ENCODE measurements around the gene GGPS1. TPM values are rescaled to one million over a fixed set of nuclear protein-coding genes. Genes with fewer than 3 reads are reported as not detected.

Gene GGPS1
- polyA plus RNA-seq, 1 donor (not counting 4 experiments of a cell fraction or from before 2014, with no cell fraction given) = 40.8 TPM

DNA sequence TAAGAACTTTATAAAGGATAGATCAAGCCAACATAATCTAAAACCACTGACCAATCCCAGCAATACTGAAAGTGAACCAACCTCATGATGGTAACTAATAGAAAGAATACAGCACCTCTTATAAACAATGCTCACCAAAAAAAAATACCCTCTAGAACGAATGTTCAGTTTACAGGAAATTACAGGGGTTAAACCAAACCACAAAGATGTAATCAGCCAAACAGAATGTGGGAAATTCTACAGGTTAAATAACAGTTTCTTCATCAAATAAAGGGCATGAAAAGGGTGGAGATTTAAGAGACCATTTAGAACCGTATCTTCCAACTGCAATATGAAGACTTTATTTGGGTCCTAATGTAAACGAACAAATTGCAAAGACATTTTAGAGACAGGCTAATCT lies 30.8 kb upstream of the GGPS1 start:
- dilution Hi-C loops (cut with MboI; ENCODE audit: extremely low pct_ligation_motif_present, low sequenced_read_pairs) = no loop called here
- peaks cover 3% of the 10 kb centered on the region for H4K20me1 ChIP-seq (ENCODE audit: control insufficient read depth, extremely low read depth, insufficient read depth, low read length)

GRCh38 chr1:235298758-235299157 lies 29.6 kb upstream of the GGPS1 start:
- H3K36me3 ChIP-seq (ENCODE audit: control insufficient read depth in 2 of 2, extremely low read depth in 1 of 2, insufficient read depth in 2 of 2, low read length in 2 of 2) = no peaks in the 10 kb centered on the region
- no peak overlapping the region for H3K27ac ChIP-seq (ENCODE audit: control insufficient read depth, insufficient read depth, low read length)
- H4K20me1 ChIP-seq (ENCODE audit: control insufficient read depth, extremely low read depth, insufficient read depth, low read length) = peaks cover 3% of the 10 kb centered on the region
- peaks cover 80% of the 10 kb centered on the region for H3K79me2 ChIP-seq (ENCODE audit: control insufficient read depth, insufficient read depth, low read length)
- H3K9ac ChIP-seq (ENCODE audit: control insufficient read depth, extremely low read depth, insufficient read depth, low read length) = no peak overlapping the region
- TF ChIP-seq, protein P1, sequence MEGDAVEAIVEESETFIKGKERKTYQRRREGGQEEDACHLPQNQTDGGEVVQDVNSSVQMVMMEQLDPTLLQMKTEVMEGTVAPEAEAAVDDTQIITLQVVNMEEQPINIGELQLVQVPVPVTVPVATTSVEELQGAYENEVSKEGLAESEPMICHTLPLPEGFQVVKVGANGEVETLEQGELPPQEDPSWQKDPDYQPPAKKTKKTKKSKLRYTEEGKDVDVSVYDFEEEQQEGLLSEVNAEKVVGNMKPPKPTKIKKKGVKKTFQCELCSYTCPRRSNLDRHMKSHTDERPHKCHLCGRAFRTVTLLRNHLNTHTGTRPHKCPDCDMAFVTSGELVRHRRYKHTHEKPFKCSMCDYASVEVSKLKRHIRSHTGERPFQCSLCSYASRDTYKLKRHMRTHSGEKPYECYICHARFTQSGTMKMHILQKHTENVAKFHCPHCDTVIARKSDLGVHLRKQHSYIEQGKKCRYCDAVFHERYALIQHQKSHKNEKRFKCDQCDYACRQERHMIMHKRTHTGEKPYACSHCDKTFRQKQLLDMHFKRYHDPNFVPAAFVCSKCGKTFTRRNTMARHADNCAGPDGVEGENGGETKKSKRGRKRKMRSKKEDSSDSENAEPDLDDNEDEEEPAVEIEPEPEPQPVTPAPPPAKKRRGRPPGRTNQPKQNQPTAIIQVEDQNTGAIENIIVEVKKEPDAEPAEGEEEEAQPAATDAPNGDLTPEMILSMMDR (optimal IDR thresholded peaks at IDR 0.05 in 1 of 3, IDR thresholded peaks at IDR 0.05 in 1 of 3, conservative IDR thresholded peaks at IDR 0.05 in 1 of 3; ENCODE audit: extremely low read depth in 1 of 3, insufficient read depth in 2 of 3, low read length in 3 of 3) = no peak
- no peak for TF ChIP-seq EZH2 (IDR thresholded peaks at IDR 0.05; ENCODE audit: low read length)
- dilution Hi-C loops (cut with MboI; ENCODE audit: extremely low pct_ligation_motif_present, low sequenced_read_pairs) = no loop called here
- H3K9me1 ChIP-seq (ENCODE audit: control insufficient read depth, extremely low read depth, insufficient read depth, low read length) = no peaks in the 10 kb centered on the region
- H3K4me1 ChIP-seq (ENCODE audit: control insufficient read depth, extremely low read depth, insufficient read depth, low read length) = no peaks in the 10 kb centered on the region
- H3K9me3 ChIP-seq (ENCODE audit: control insufficient read depth, low read depth, low read length) = no peaks in the 10 kb centered on the region
- DNase-seq (ENCODE audit: low read depth, low spot score) (no peak), FAIRE-seq (no peak)
- no peak overlapping the region for H2AFZ ChIP-seq (ENCODE audit: control insufficient read depth, low read length)
- H3K4me3 ChIP-seq (ENCODE audit: control insufficient read depth in 2 of 3, extremely low read depth in 1 of 3, insufficient read depth in 2 of 3, low read depth in 1 of 3, low read length in 3 of 3) = no peak overlapping the region
- no peak overlapping the region for H3K4me2 ChIP-seq (ENCODE audit: control insufficient read depth, extremely low read depth, insufficient read depth, low read depth, low read length)
- H3K27me3 ChIP-seq (ENCODE audit: control insufficient read depth, extremely low read depth, insufficient read depth, low read length) = no peaks in the 10 kb centered on the region

More for the DNA sequence above, 30.8 kb upstream of the GGPS1 start:
- Histone ChIP-seq H3K79me2 (ENCODE audit: control insufficient read depth, insufficient read depth, low read length) (peaks cover 83% of the 10 kb centered on the region), H3K9me3 (ENCODE audit: control insufficient read depth, low read depth, low read length) (no peaks in the 10 kb centered on the region), H3K4me1 (ENCODE audit: control insufficient read depth, extremely low read depth, insufficient read depth, low read length) (no peaks in the 10 kb centered on the region), H3K9me1 (ENCODE audit: control insufficient read depth, extremely low read depth, insufficient read depth, low read length) (no peaks in the 10 kb centered on the region), H3K36me3 (ENCODE audit: control insufficient read depth in 2 of 2, extremely low read depth in 1 of 2, insufficient read depth in 2 of 2, low read length in 2 of 2) (no peaks in the 10 kb centered on the region), H3K9ac (ENCODE audit: control insufficient read depth, extremely low read depth, insufficient read depth, low read length) (no peak overlapping the region), H2AFZ (ENCODE audit: control insufficient read depth, low read length) (no peak overlapping the region), H3K27ac (ENCODE audit: control insufficient read depth, insufficient read depth, low read length) (no peak overlapping the region), H3K4me2 (ENCODE audit: control insufficient read depth, extremely low read depth, insufficient read depth, low read depth, low read length) (no peak overlapping the region), H3K4me3 (ENCODE audit: control insufficient read depth in 2 of 3, extremely low read depth in 1 of 3, insufficient read depth in 2 of 3, low read depth in 1 of 3, low read length in 3 of 3) (no peak overlapping the region), H3K27me3 (ENCODE audit: control insufficient read depth, extremely low read depth, insufficient read depth, low read length) (no peaks in the 10 kb centered on the region)
- no peak for DNase-seq (ENCODE audit: low read depth, low spot score)
- FAIRE-seq = no peak
- TF ChIP-seq, protein P1 (optimal IDR thresholded peaks at IDR 0.05 in 1 of 3, IDR thresholded peaks at IDR 0.05 in 1 of 3, conservative IDR thresholded peaks at IDR 0.05 in 1 of 3; ENCODE audit: extremely low read depth in 1 of 3, insufficient read depth in 2 of 3, low read length in 3 of 3) = no peak
- no peak for TF ChIP-seq EZH2 (IDR thresholded peaks at IDR 0.05; ENCODE audit: low read length)
